ENCODE data around the gene NOCT.
A peak's percentile ranks its signal among the peaks of the same experiment; 100 is the strongest.

NOCT gene

GRCh38 chr4:139076016-139076744, 60.6 kb downstream of the NOCT start:
- no peak for TF ChIP-seq CTCF (IDR thresholded peaks at IDR 0.05; ENCODE audit: control insufficient read depth, extremely low read depth, insufficient read depth)
- no peak overlapping the region for H3K4me3 ChIP-seq (ENCODE audit: low read depth, low read length)
- no peak for DNase-seq (ENCODE audit: low read depth)

GRCh38 chr4:139077567-139078355, 62.2 kb downstream of the NOCT start:
- peak overlapping the region; percentile 41 for H3K4me3 ChIP-seq (ENCODE audit: low read depth, low read length)
- TF ChIP-seq CTCF (IDR thresholded peaks at IDR 0.05; ENCODE audit: control insufficient read depth, extremely low read depth, insufficient read depth) = no peak
- peak; percentile 53 for DNase-seq (ENCODE audit: low read depth)

GRCh38 chr4:139078926-139079325, 63.3 kb downstream of the NOCT start:
- H3K4me3 ChIP-seq (ENCODE audit: low read depth, low read length) = no peak overlapping the region
- DNase-seq (ENCODE audit: low read depth) = no peak
- TF ChIP-seq CTCF (IDR thresholded peaks at IDR 0.05; ENCODE audit: control insufficient read depth, extremely low read depth, insufficient read depth) = no peak

- peak overlapping the region; percentile 96 for H3K4me3 ChIP-seq (ENCODE audit: low read depth, low read length)
- peak; percentile 97 for DNase-seq (ENCODE audit: low read depth)
- TF ChIP-seq CTCF (IDR thresholded peaks at IDR 0.05; ENCODE audit: control insufficient read depth, extremely low read depth, insufficient read depth) = no peak
These were observed 67.4 kb downstream of the NOCT start for GRCh38 chr4:139082750-139083606.

GRCh38 chr4:139083607-139083955, 68.0 kb downstream of the NOCT start:
- TF ChIP-seq CTCF (IDR thresholded peaks at IDR 0.05; ENCODE audit: control insufficient read depth, extremely low read depth, insufficient read depth) = peak; percentile 16; the same call in 1 of the 2 replicates
- peak overlapping the region; percentile 96 for H3K4me3 ChIP-seq (ENCODE audit: low read depth, low read length)
- DNase-seq (ENCODE audit: low read depth) = no peak

GRCh38 chr4:139083956-139084803, 68.6 kb downstream of the NOCT start:
- DNase-seq (ENCODE audit: low read depth) = peak; percentile 82
- peak; percentile 28; the same call in 1 of the 2 replicates for TF ChIP-seq CTCF (IDR thresholded peaks at IDR 0.05; ENCODE audit: control insufficient read depth, extremely low read depth, insufficient read depth)
- peak overlapping the region; percentile 96 for H3K4me3 ChIP-seq (ENCODE audit: low read depth, low read length)

All from LNCaP clone FGC (cell line).